ENCODE data around the gene VASN.

The VASN gene

DNA sequence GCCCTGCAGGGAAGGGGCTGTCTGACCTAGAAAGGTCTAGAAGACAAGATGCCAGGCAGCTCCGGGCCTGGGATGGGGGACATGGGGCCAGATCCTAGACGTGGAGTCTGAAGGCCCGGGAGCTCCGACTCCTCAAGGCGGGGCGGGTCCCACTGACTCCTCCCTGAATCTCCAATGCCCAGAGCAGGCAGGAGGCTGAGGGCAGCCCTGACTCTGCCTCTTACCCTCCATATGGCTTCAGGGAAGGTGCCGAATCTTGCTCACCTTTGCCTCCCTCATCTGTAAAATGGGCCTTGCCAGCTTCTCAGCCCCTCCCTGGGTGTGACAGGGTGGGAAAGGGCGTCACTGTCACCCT lies 14.8 kb downstream of the VASN start:
- no peak for TF ChIP-seq TAF1 (IDR thresholded peaks at IDR 0.05; ENCODE audit: borderline replicate concordance, insufficient read depth, low read length)
- no peak for TF ChIP-seq SIN3A (IDR thresholded peaks at IDR 0.05; ENCODE audit: borderline replicate concordance, insufficient read depth, low read length)
- TF ChIP-seq POLR2AphosphoS5 (IDR thresholded peaks at IDR 0.05; ENCODE audit: low read depth, low read length) = no peak
- TF ChIP-seq FOXP2 (optimal IDR thresholded peaks at IDR 0.05; ENCODE audit: borderline replicate concordance, extremely low read depth, extremely low read length, insufficient read depth) = no peak
- TF ChIP-seq, protein P1, sequence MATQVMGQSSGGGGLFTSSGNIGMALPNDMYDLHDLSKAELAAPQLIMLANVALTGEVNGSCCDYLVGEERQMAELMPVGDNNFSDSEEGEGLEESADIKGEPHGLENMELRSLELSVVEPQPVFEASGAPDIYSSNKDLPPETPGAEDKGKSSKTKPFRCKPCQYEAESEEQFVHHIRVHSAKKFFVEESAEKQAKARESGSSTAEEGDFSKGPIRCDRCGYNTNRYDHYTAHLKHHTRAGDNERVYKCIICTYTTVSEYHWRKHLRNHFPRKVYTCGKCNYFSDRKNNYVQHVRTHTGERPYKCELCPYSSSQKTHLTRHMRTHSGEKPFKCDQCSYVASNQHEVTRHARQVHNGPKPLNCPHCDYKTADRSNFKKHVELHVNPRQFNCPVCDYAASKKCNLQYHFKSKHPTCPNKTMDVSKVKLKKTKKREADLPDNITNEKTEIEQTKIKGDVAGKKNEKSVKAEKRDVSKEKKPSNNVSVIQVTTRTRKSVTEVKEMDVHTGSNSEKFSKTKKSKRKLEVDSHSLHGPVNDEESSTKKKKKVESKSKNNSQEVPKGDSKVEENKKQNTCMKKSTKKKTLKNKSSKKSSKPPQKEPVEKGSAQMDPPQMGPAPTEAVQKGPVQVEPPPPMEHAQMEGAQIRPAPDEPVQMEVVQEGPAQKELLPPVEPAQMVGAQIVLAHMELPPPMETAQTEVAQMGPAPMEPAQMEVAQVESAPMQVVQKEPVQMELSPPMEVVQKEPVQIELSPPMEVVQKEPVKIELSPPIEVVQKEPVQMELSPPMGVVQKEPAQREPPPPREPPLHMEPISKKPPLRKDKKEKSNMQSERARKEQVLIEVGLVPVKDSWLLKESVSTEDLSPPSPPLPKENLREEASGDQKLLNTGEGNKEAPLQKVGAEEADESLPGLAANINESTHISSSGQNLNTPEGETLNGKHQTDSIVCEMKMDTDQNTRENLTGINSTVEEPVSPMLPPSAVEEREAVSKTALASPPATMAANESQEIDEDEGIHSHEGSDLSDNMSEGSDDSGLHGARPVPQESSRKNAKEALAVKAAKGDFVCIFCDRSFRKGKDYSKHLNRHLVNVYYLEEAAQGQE (IDR thresholded peaks at IDR 0.05; ENCODE audit: insufficient read depth in 1 of 2, low read depth in 2 of 2, low read length in 2 of 2) = no peak

DNA sequence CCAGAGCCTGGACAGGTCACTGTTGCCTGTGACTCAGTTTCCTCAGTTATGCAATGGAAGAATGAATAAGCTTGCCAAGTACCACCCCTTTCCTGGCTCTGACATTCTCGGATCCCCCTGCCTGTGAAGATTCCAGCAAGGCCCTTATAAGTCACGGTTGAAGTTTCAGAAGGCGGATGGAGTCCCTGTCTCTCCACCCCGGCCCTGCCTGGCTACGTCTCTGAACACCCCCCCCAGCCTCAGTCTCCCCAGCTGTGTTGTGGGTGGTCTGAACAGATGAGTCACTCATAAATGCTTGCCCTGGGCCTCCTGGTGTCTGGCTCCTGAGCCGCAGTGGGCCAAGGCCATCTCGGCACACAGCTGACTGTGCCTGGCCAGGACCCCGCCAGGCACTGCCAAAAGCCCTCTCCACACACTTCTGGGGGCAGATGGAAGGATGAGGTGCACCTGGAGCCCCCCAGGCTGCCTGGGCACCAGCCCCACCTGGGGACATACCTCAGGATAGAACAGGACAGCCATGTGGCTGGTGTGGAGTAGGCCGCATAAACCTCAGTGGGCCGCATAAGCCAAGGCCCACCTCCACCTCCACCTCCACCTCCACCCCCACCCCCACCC lies 15.4 kb downstream of the VASN start:
- no peak for TF ChIP-seq SIN3A (IDR thresholded peaks at IDR 0.05; ENCODE audit: borderline replicate concordance, insufficient read depth, low read length)
- TF ChIP-seq TAF1 (IDR thresholded peaks at IDR 0.05; ENCODE audit: borderline replicate concordance, insufficient read depth, low read length) = no peak
- TF ChIP-seq, protein P1 (IDR thresholded peaks at IDR 0.05; ENCODE audit: insufficient read depth in 1 of 2, low read depth in 2 of 2, low read length in 2 of 2) = no peak
- TF ChIP-seq FOXP2 (optimal IDR thresholded peaks at IDR 0.05; ENCODE audit: borderline replicate concordance, extremely low read depth, extremely low read length, insufficient read depth) = no peak

DNA sequence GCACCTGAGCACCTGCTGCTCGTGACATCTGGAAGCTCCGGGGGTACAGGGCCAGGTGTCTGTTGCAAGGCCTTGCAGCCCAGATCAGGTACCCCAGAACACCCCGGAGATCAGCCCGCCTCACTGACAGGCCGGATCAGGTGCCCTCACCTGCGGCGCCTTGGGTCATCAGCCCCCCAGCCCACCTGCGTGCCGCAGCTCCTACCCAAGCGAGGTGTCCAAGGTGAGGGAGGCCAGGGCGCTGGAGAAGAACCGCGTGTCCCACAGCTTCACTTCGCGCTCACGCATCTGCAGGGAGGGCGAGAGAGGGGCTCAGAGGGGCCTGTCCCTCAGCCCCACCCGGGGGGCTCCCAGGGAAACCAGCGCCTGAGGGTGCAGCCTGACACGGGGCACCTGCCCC lies 16.1 kb downstream of the VASN start:
- TF ChIP-seq POLR2AphosphoS5 (IDR thresholded peaks at IDR 0.05; ENCODE audit: low read depth, low read length) (no peak), FOXP2 (optimal IDR thresholded peaks at IDR 0.05; ENCODE audit: borderline replicate concordance, extremely low read depth, extremely low read length, insufficient read depth) (no peak), SIN3A (IDR thresholded peaks at IDR 0.05; ENCODE audit: borderline replicate concordance, insufficient read depth, low read length) (no peak), TAF1 (IDR thresholded peaks at IDR 0.05; ENCODE audit: borderline replicate concordance, insufficient read depth, low read length) (no peak)
- TF ChIP-seq, protein P1 (IDR thresholded peaks at IDR 0.05; ENCODE audit: insufficient read depth in 1 of 2, low read depth in 2 of 2, low read length in 2 of 2) = no peak

DNA sequence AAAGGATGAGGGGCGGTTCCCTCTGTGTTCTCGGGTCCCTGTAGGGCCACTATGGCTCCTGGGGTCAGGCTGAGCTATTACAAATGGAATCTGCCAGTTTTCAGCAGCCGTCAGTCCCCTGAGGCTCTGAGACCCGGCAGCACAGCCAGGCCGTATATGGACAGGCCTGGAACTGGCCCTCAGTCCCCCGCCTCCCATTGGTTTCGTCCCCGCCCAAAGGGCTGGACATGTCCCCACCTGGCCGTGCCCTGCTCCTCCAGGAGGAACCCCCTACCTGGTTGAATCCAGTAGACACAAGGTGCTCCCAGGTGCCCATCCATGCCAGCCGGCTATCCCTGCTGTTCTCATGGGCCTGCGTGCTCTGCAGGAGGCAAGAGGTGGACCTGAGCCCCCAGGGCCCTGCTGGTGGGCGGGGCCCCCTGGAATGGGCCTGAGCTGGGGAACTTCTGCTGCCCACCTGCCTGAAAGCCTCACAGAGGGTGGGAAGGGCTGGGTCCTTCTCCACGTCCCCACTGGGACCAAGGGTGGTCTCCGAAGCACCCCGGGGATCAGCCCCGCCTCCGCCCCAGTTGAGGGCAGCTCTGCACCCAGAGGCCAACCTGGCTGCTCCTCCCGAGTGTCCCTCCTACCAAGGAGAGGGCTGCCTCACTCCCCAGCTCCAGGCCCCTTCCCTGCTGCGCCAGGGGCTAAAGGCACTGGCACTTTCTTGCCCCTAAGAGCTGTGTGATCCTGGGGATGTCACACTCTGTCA lies 16.8 kb downstream of the VASN start:
- TF ChIP-seq, protein P1 (IDR thresholded peaks at IDR 0.05; ENCODE audit: insufficient read depth in 1 of 2, low read depth in 2 of 2, low read length in 2 of 2) = no peak
- no peak for TF ChIP-seq SIN3A (IDR thresholded peaks at IDR 0.05; ENCODE audit: borderline replicate concordance, insufficient read depth, low read length)
- no peak for TF ChIP-seq TAF1 (IDR thresholded peaks at IDR 0.05; ENCODE audit: borderline replicate concordance, insufficient read depth, low read length)
- TF ChIP-seq FOXP2 (optimal IDR thresholded peaks at IDR 0.05; ENCODE audit: borderline replicate concordance, extremely low read depth, extremely low read length, insufficient read depth) = no peak
- TF ChIP-seq POLR2AphosphoS5 (IDR thresholded peaks at IDR 0.05; ENCODE audit: low read depth, low read length) = no peak

All from PFSK-1 (cell line).